ENCODE results near the gene NLGN1. TPM values are rescaled to one million over a fixed set of nuclear protein-coding genes. Genes with fewer than 3 reads are reported as not detected.

Gene NLGN1
- total and polyA plus RNA-seq, 9 of the 15 experiments (the other 6 are each of a cell fraction or from before 2014, with no cell fraction given), result under 0.01 to 0.01 TPM; not detected in 7

DNA sequence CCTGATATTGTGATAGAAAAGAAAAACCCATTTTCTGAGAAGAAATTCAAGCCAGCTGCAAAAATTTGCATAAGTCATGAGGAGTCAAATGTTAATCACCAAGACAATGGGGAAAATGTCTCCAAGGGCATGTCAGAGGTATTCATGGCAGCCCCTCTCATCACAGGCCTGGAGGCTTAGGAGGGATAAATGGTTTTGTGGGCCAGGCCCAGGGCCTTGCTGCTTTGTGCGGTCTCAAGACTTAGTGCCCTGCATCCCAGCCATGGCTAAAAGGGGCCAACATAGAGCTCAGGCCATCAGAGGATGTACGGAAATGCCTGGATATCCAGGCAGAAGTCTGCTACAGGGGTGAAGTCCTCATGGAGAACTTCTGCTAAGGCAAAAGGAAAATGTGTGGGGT lies 631.1 kb downstream of the NLGN1 start (continued):
- no peak for TF ChIP-seq MIER1 (IDR thresholded peaks at IDR 0.05; ENCODE audit: low read depth)

DNA sequence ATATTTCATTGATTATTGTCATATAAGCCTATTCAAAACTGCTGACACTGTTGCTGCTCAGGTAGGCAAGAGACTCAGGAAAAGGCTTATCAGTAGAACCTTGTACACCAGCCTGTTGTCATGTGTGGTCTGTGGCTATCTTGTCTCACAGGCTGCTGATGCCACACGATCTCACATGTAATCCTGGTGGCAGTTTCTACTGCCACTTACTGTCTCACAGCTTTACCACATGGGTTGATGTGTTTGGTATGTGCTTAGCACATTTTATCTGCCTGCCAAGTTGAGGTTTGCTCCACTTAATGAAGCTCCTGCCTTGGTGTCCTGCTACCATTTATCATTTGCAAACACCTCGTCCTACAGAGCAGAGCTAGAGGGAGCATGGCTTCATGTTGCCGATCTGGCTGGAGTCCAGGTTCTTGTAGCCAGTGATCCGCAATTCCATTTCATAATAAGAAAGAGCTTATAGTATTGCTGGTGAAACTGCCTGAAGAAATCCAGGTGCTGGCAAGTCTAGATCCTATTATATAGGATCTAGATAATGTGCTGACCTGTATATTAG lies 637.9 kb downstream of the NLGN1 start:
- intact Hi-C loops (cut with micrococcal nuclease), result no loop called here
- WGBS (ENCODE audit: insufficient coverage, low coverage, missing lambda C conversion rate), result 0% methylated on average over 4 of the region's 4 CpGs
- H3K4me1 ChIP-seq (replicated peaks in 1 of 2; ENCODE audit: control insufficient read depth in 2 of 2, insufficient read depth in 2 of 2, low read length in 2 of 2), result no peaks in the 10 kb centered on the region
- no peak overlapping the region for H3K9ac ChIP-seq (ENCODE audit: insufficient read depth in 1 of 2, low read depth in 2 of 2, low read length in 2 of 2)
- no peaks in the 10 kb centered on the region for H4K20me1 ChIP-seq (replicated peaks; ENCODE audit: control insufficient read depth, insufficient read depth, low read length)
- H3K36me3 ChIP-seq (ENCODE audit: control insufficient read depth, insufficient read depth, low read length), result no peaks in the 10 kb centered on the region
- FAIRE-seq (no peak), ATAC-seq (no peak), DNase-seq (ENCODE audit: extremely low read depth in 1 of 4, low spot score in 3 of 4) (peak in 1 of 4 experiments; percentile 8)
- no peaks in the 10 kb centered on the region for H3K79me2 ChIP-seq (ENCODE audit: control insufficient read depth, insufficient read depth, low read length)
- no TSS peak for BruUV-seq (replicated peaks)
- no peaks in the 10 kb centered on the region for H3K9me1 ChIP-seq (ENCODE audit: control insufficient read depth, insufficient read depth, low read length)
- POLR2A ChIA-PET, result no interaction called here
- no peak overlapping the region for H3K4me2 ChIP-seq (ENCODE audit: insufficient read depth, low read length)
- in situ Hi-C loops (cut with MboI), result no loop called here
- no peak overlapping the region for H3K27ac ChIP-seq (ENCODE audit: extremely low read depth, low read depth, low read length)
- H3K27me3 ChIP-seq (ENCODE audit: control insufficient read depth in 2 of 2, insufficient read depth in 2 of 2, low read length in 2 of 2), result no peaks in the 10 kb centered on the region
- CTCF ChIA-PET (ENCODE audit: low intra/inter-chr PET ratio), result no interaction called here
- no peaks in the 10 kb centered on the region for H3K9me3 ChIP-seq (replicated peaks; ENCODE audit: control insufficient read depth, insufficient read depth, low read depth, low read length)
- H2AFZ ChIP-seq (ENCODE audit: low read depth, low read length), result no peak overlapping the region
- H3K4me3 ChIP-seq, result no peak overlapping the region
- TF ChIP-seq ZNF232 (CRISPR knock-in tag; IDR thresholded peaks at IDR 0.05), result no peak
- TF ChIP-seq, protein P1, sequence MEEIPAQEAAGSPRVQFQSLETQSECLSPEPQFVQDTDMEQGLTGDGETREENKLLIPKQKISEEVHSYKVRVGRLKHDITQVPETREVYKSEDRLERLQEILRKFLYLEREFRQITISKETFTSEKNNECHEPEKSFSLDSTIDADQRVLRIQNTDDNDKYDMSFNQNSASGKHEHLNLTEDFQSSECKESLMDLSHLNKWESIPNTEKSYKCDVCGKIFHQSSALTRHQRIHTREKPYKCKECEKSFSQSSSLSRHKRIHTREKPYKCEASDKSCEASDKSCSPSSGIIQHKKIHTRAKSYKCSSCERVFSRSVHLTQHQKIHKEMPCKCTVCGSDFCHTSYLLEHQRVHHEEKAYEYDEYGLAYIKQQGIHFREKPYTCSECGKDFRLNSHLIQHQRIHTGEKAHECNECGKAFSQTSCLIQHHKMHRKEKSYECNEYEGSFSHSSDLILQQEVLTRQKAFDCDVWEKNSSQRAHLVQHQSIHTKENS (CRISPR knock-in tag; IDR thresholded peaks at IDR 0.05), result no peak
- no peak for TF ChIP-seq SMARCB1 (IDR thresholded peaks at IDR 0.05; ENCODE audit: insufficient read length, low read depth)
- TF ChIP-seq KHSRP (IDR thresholded peaks at IDR 0.05), result no peak
- TF ChIP-seq PHF21A (IDR thresholded peaks at IDR 0.05; ENCODE audit: borderline replicate concordance, low read depth), result no peak
- no peak for TF ChIP-seq ZNF217 (CRISPR knock-in tag; IDR thresholded peaks at IDR 0.05)
- no peak for TF ChIP-seq SIRT6 (IDR thresholded peaks at IDR 0.05; ENCODE audit: low read depth, low read length)
- no peak for TF ChIP-seq RBM17 (IDR thresholded peaks at IDR 0.05; ENCODE audit: borderline replicate concordance, low read depth, low read length)
- TF ChIP-seq, protein P2, sequence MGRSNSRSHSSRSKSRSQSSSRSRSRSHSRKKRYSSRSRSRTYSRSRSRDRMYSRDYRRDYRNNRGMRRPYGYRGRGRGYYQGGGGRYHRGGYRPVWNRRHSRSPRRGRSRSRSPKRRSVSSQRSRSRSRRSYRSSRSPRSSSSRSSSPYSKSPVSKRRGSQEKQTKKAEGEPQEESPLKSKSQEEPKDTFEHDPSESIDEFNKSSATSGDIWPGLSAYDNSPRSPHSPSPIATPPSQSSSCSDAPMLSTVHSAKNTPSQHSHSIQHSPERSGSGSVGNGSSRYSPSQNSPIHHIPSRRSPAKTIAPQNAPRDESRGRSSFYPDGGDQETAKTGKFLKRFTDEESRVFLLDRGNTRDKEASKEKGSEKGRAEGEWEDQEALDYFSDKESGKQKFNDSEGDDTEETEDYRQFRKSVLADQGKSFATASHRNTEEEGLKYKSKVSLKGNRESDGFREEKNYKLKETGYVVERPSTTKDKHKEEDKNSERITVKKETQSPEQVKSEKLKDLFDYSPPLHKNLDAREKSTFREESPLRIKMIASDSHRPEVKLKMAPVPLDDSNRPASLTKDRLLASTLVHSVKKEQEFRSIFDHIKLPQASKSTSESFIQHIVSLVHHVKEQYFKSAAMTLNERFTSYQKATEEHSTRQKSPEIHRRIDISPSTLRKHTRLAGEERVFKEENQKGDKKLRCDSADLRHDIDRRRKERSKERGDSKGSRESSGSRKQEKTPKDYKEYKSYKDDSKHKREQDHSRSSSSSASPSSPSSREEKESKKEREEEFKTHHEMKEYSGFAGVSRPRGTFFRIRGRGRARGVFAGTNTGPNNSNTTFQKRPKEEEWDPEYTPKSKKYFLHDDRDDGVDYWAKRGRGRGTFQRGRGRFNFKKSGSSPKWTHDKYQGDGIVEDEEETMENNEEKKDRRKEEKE (IDR thresholded peaks at IDR 0.05; ENCODE audit: borderline replicate concordance in 1 of 2, control insufficient read depth in 1 of 2, low read depth in 2 of 2, low read length in 1 of 2), result no peak
- no peak for TF ChIP-seq ZFPM2 (CRISPR knock-in tag; IDR thresholded peaks at IDR 0.05)
- TF ChIP-seq ZNF197 (CRISPR knock-in tag; IDR thresholded peaks at IDR 0.05; ENCODE audit: low read depth), result no peak
- TF ChIP-seq KLF1 (tag; IDR thresholded peaks at IDR 0.05), result no peak
- no peak for TF ChIP-seq RHOXF2B (CRISPR knock-in tag; conservative IDR thresholded peaks at IDR 0.05)
- no peak for TF ChIP-seq ZC3H8 (IDR thresholded peaks at IDR 0.05)
